ENCODE measurements around the gene ZNF839. TPM values are rescaled to one million over a fixed set of nuclear protein-coding genes. Genes with fewer than 3 reads are reported as not detected.

The ZNF839 gene
- polyA plus RNA-seq, 1 experiment = 7.1 TPM

DNA sequence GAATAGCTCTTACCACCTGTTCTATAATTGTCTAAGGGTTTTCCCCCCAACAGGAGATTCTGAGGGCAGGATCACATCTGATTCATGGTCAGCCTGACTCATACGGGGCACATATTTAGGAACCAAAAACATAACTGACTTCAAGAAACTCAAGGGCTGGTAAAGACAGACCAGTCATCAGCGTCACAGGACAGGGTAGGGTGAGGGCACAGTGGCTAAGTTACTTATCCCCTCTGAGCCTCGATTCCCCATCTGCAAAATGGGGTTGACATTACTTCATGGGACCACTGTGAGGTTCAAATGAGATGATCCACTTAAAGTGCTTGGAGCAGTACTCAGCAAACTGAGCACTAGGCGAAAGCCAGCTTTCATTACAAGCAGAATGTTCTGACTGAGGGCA is 42.5 kb downstream of the ZNF839 start:
- H3K27ac ChIP-seq (ENCODE audit: low read depth, low read length) = peak overlapping the region; percentile 78
- peak overlapping the region; percentile 87 for H3K4me3 ChIP-seq (ENCODE audit: low read depth, low read length)
- ChIA-PET POLR2A (interaction anchor here (0.7 to 1.3 kb wide), 4 partner anchors 10 to 42 kb away, joined by 3 to 4 read pairs (median 4); no protein-coding TSS in a partner anchor), CTCF (interaction anchor here (1.2 to 1.4 kb wide), 2 partner anchors 45 to 163 kb away, joined by 3 read pairs; no protein-coding TSS in a partner anchor)
- no peaks in the 10 kb centered on the region for H3K27me3 ChIP-seq (ENCODE audit: control insufficient read depth, insufficient read depth, low read length)
- TF ChIP-seq, protein P1, sequence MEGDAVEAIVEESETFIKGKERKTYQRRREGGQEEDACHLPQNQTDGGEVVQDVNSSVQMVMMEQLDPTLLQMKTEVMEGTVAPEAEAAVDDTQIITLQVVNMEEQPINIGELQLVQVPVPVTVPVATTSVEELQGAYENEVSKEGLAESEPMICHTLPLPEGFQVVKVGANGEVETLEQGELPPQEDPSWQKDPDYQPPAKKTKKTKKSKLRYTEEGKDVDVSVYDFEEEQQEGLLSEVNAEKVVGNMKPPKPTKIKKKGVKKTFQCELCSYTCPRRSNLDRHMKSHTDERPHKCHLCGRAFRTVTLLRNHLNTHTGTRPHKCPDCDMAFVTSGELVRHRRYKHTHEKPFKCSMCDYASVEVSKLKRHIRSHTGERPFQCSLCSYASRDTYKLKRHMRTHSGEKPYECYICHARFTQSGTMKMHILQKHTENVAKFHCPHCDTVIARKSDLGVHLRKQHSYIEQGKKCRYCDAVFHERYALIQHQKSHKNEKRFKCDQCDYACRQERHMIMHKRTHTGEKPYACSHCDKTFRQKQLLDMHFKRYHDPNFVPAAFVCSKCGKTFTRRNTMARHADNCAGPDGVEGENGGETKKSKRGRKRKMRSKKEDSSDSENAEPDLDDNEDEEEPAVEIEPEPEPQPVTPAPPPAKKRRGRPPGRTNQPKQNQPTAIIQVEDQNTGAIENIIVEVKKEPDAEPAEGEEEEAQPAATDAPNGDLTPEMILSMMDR (IDR thresholded peaks at IDR 0.05; ENCODE audit: low read depth, low read length) = no peak
- H3K9me3 ChIP-seq (ENCODE audit: control insufficient read depth, insufficient read depth, low read length) = no peaks in the 10 kb centered on the region
- DNase-seq (ENCODE audit: low read depth, low spot score) = no peak

DNA sequence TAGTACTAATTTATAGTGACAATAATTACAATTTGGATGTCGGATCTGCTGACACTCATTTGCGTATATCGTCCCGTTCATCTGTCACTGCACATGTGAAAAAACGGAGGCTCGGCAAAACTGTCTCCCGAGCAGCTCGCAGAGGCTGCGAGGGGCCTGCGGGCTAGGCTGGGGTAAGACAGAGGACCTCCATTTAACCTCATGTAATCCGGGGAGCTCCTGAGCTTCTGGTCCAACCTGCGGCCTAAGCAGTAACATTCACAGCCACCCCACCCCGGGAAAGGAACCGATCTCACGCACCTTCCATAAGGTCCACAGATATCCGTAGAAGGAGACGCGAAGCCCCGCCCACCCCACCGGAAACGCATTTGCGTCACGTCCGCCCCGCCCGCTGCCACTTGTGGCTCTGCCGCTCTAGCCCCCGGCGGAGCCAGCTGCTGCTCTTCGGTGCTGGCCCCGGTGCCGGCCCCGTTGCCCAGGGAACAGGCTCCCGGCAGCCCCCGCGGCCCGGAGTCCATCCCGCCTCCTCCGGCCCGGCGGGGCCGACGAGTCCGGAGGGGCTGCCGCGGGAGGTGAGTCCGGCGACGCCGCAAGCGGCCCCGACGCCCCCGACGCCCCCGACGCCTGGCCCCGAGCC is 43.1 kb downstream of the ZNF839 start, which contains the start of the genes CINP and TECPR2:
TSS of gene CINP (minus strand) at position 346 of the 637 bp plus-strand sequence. CDS start at position 307, 39 bp downstream.
TSS of gene TECPR2 (plus strand) at position 397 of the 637 bp plus-strand sequence. CDS start 13,781 bp downstream, outside the sequence.
- H3K4me3 ChIP-seq (ENCODE audit: low read depth, low read length) = peak within 1 kb of the TSS; percentile 87
- no peaks in the 10 kb centered on the region for H3K27me3 ChIP-seq (ENCODE audit: control insufficient read depth, insufficient read depth, low read length)
- CTCF ChIA-PET = interaction anchor here (1.2 to 1.4 kb wide), 2 partner anchors 45 to 162 kb away, joined by 3 read pairs; no protein-coding TSS in a partner anchor
- no peaks in the 10 kb centered on the region for H3K9me3 ChIP-seq (ENCODE audit: control insufficient read depth, insufficient read depth, low read length)
- peak; percentile 86 for DNase-seq (ENCODE audit: low read depth, low spot score)
- peak within 1 kb of the TSS; percentile 78 for H3K27ac ChIP-seq (ENCODE audit: low read depth, low read length)
- TF ChIP-seq, protein P1 (IDR thresholded peaks at IDR 0.05; ENCODE audit: low read depth, low read length) = no peak
- POLR2A ChIA-PET = interaction anchor here (0.7 to 1.3 kb wide), 4 partner anchors 11 to 42 kb away, joined by 3 to 4 read pairs (median 4); no protein-coding TSS in a partner anchor

DNA sequence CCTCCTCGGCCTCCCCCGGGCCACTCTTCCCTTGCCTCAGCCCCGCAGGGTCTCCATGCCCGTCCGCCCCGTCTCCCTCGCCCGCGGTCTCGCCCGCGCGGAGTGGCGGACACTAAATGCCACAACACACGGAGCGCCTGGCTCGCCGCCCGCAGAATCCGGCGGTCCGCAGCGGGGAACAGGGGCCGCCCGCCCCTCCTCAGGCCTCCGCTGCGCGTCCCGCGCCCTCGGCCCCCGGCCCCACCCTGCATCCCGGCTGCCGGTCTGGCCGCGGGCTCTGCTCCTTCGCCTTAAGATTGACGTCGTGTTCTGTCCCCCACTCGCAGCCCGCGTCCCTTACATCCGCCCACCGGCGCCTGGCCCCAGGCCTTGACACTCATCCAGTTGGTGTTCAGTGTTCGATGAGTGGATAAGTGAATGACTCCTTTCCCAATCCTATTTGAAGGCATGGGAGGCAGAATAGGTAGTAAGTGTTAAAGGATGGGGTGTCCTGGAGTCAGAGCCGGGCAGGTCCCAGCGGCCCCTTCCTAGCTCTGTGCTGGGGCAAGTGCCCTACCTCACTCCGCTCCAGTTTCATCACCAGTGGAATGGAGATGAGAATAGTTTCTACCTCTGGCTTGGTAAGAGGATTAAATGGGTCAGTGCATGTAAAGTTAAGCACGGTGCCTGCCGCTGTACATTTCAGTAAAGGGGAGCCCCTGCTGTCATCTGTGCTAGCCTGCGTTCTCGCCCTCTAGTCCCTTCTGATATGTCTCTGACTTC is 43.8 kb downstream of the ZNF839 start:
- no peak for DNase-seq (ENCODE audit: low read depth, low spot score)
- TF ChIP-seq, protein P1 (IDR thresholded peaks at IDR 0.05; ENCODE audit: low read depth, low read length) = no peak
- peak overlapping the region; percentile 48 for H3K27ac ChIP-seq (ENCODE audit: low read depth, low read length)
- CTCF ChIA-PET = no interaction called here
- H3K9me3 ChIP-seq (ENCODE audit: control insufficient read depth, insufficient read depth, low read length) = no peaks in the 10 kb centered on the region
- H3K27me3 ChIP-seq (ENCODE audit: control insufficient read depth, insufficient read depth, low read length) = no peaks in the 10 kb centered on the region
- POLR2A ChIA-PET = interaction anchor here (1.0 to 1.3 kb wide), 3 partner anchors 12 to 43 kb away, joined by 3 to 4 read pairs (median 4); no protein-coding TSS in a partner anchor
- peak overlapping the region; percentile 87 for H3K4me3 ChIP-seq (ENCODE audit: low read depth, low read length)

DNA sequence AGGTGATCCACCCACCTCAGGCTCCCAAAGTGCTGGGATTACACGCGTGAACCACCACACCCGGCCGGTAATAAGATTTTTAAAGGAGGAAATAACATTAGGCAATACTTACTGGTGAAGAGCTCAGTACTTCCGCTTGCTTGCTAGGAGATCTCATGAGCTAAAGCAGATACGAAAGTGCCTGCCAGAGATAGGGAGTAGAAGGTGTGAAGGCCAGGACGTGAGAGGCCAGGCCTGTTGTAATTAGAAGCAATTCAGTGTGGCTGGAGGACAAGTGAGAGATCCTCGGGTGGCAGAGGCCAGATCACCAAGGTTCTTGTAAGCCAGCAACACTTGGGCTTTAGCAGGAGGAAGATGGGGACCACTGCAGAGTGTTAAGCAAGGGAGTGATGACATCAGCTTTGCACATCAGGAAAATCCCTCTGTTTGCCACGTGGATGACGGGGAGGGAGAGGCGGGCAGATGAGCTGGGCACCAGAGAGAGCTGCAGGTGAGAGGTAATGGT is 50.8 kb downstream of the ZNF839 start:
- no peak overlapping the region for H3K27ac ChIP-seq (ENCODE audit: low read depth, low read length)
- no peaks in the 10 kb centered on the region for H3K9me3 ChIP-seq (ENCODE audit: control insufficient read depth, insufficient read depth, low read length)
- TF ChIP-seq, protein P1 (IDR thresholded peaks at IDR 0.05; ENCODE audit: low read depth, low read length) = no peak
- ChIA-PET CTCF (interaction anchor here (1.2 kb wide), 2 partner anchors 68 to 154 kb away, joined by 3 read pairs; no protein-coding TSS in a partner anchor), POLR2A (no interaction called here)
- H3K4me3 ChIP-seq (ENCODE audit: low read depth, low read length) = no peak overlapping the region
- no peaks in the 10 kb centered on the region for H3K27me3 ChIP-seq (ENCODE audit: control insufficient read depth, insufficient read depth, low read length)
- DNase-seq (ENCODE audit: low read depth, low spot score) = no peak

All from AG04450 (cell line).